ENCODE measurements around the gene TNFAIP1. TPM values are rescaled to one million over a fixed set of nuclear protein-coding genes. Genes with fewer than 3 reads are reported as not detected.

Gene TNFAIP1
- total RNA-seq, 1 donor from 2014 or later = 28.5 TPM

GRCh38 chr17:28368915-28369683 lies 33.5 kb downstream of the TNFAIP1 start:
- FAIRE-seq (no peak), DNase-seq (ENCODE audit: low spot score in 2 of 2) (no peak)

- DNase-seq (ENCODE audit: low spot score in 2 of 2) (no peak), FAIRE-seq (no peak)
Measured at GRCh38 chr17:28369684-28370034, 34.1 kb downstream of the TNFAIP1 start.

- DNase-seq (ENCODE audit: low spot score in 2 of 2) (no peak), FAIRE-seq (no peak)
Measured at GRCh38 chr17:28370035-28370743, 34.6 kb downstream of the TNFAIP1 start, which contains the start of gene VTN. Gene VTN (minus strand): TSS chr17:28370307. CDS start chr17:28370203, 104 bp downstream.

GRCh38 chr17:28370744-28371103 lies 35.2 kb downstream of the TNFAIP1 start:
- FAIRE-seq (no peak), DNase-seq (ENCODE audit: low spot score in 2 of 2) (no peak)

GRCh38 chr17:28371245-28372202 lies 36.0 kb downstream of the TNFAIP1 start, which contains the start of gene SARM1:
Gene SARM1 (plus strand): TSS chr17:28371694. CDS start chr17:28372033, 339 bp downstream.
- DNase-seq (ENCODE audit: low spot score in 2 of 2) (peak; percentile 84 to 88), FAIRE-seq (no peak)

- no peak for FAIRE-seq
- peak in 1 of 2 donors; percentile 49 for DNase-seq (ENCODE audit: low spot score in 2 of 2)
Measured at GRCh38 chr17:28372203-28372944, 36.8 kb downstream of the TNFAIP1 start.

- FAIRE-seq (no peak), DNase-seq (ENCODE audit: low spot score in 2 of 2) (no peak)
Measured at GRCh38 chr17:28372945-28373274, 37.3 kb downstream of the TNFAIP1 start.

- no peak for DNase-seq (ENCODE audit: low spot score in 2 of 2)
Measured at GRCh38 chr17:28379814-28380801, 44.5 kb downstream of the TNFAIP1 start.

GRCh38 chr17:28381141-28381825 lies 45.7 kb downstream of the TNFAIP1 start:
- DNase-seq (ENCODE audit: low spot score in 2 of 2) = no peak

More at GRCh38 chr17:28379814-28380801, 44.5 kb downstream of the TNFAIP1 start:
- FAIRE-seq = no peak

GRCh38 chr17:28384281-28385036 lies 48.9 kb downstream of the TNFAIP1 start:
- DNase-seq (ENCODE audit: low spot score in 2 of 2) = no peak
- no peak for FAIRE-seq

More at GRCh38 chr17:28381141-28381825, 45.7 kb downstream of the TNFAIP1 start:
- FAIRE-seq = no peak

- DNase-seq (ENCODE audit: low spot score in 2 of 2) (no peak), FAIRE-seq (no peak)
Measured at GRCh38 chr17:28385037-28385400, 49.5 kb downstream of the TNFAIP1 start.

- no peak for DNase-seq (ENCODE audit: low spot score in 2 of 2)
- no peak for FAIRE-seq
Measured at GRCh38 chr17:28385406-28385805, 49.8 kb downstream of the TNFAIP1 start.

- FAIRE-seq (no peak), DNase-seq (ENCODE audit: low spot score in 2 of 2) (no peak)
Measured at GRCh38 chr17:28386391-28386790, 50.8 kb downstream of the TNFAIP1 start.

GRCh38 chr17:28388106-28388505 lies 52.5 kb downstream of the TNFAIP1 start:
- DNase-seq (ENCODE audit: low spot score in 2 of 2) = no peak
- no peak for FAIRE-seq

- no peak for DNase-seq (ENCODE audit: low spot score in 2 of 2)
- FAIRE-seq = no peak
Measured at GRCh38 chr17:28390141-28390540, 54.6 kb downstream of the TNFAIP1 start.

- FAIRE-seq = no peak
- no peak for DNase-seq (ENCODE audit: low spot score in 2 of 2)
Measured at GRCh38 chr17:28390563-28390962, 55.0 kb downstream of the TNFAIP1 start.

GRCh38 chr17:28390984-28391383 lies 55.4 kb downstream of the TNFAIP1 start:
- FAIRE-seq (no peak), DNase-seq (ENCODE audit: low spot score in 2 of 2) (no peak)

GRCh38 chr17:28391401-28391800 lies 55.8 kb downstream of the TNFAIP1 start:
- FAIRE-seq = no peak
- DNase-seq (ENCODE audit: low spot score in 2 of 2) = no peak
